ENCODE data around the gene NOVA1.

The NOVA1 gene

GRCh38 chr14:26429205-26429604, 168.6 kb downstream of the NOVA1 start:
- DNase-seq = no peak

- DNase-seq = no peak
These were observed 170.7 kb downstream of the NOVA1 start for GRCh38 chr14:26427097-26427496.

GRCh38 chr14:26424537-26424936, 173.3 kb downstream of the NOVA1 start:
- no peak for DNase-seq

- no peak for DNase-seq
These were observed 182.2 kb downstream of the NOVA1 start for GRCh38 chr14:26415618-26416123.

GRCh38 chr14:26414926-26415325, 182.9 kb downstream of the NOVA1 start:
- DNase-seq = no peak

- no peak for DNase-seq
These were observed 183.7 kb downstream of the NOVA1 start for GRCh38 chr14:26414103-26414502.

GRCh38 chr14:26412421-26412820, 185.4 kb downstream of the NOVA1 start:
- no peak for DNase-seq

GRCh38 chr14:26410189-26410685, 187.6 kb downstream of the NOVA1 start:
- no peak for DNase-seq

- no peak for DNase-seq
These were observed 192.9 kb downstream of the NOVA1 start for GRCh38 chr14:26404927-26405326.

GRCh38 chr14:26403760-26404159, 194.1 kb downstream of the NOVA1 start:
- no peak for DNase-seq

GRCh38 chr14:26402126-26402525, 195.7 kb downstream of the NOVA1 start:
- DNase-seq = no peak

- DNase-seq = no peak
These were observed 196.5 kb downstream of the NOVA1 start for GRCh38 chr14:26401179-26401968.

- DNase-seq = no peak
These were observed 197.5 kb downstream of the NOVA1 start for GRCh38 chr14:26400373-26400772.

- DNase-seq = no peak
These were observed 199.2 kb downstream of the NOVA1 start for GRCh38 chr14:26398616-26399015.

Data from NCI-H524 treated with DMSO at 0.1 percent for 48 hours (cell line).